Stimulated activated CD8-positive, alpha-beta memory T cell treated with anti-CD3 and anti-CD28 coated beads, Interleukin-7, amount 100 ng/mL, for 1 hour (primary cell): ENCODE measurements around the gene CYP27C1.
"Not testable (repeated sequence)": the region's sequence is repeated elsewhere in the genome, so short reads cannot be mapped to it uniquely, and the experiment has no call there.

Experiments used
- DNase-seq, 2 donors: peaks; one replicate each; pipeline ENCODE4 v3.0.0-alpha.2; 2020; ENCODE audit warnings: low read depth in 2 of 2

CYP27C1 gene

GRCh38 chr2:127220768-127221527 is 849 bp upstream of the CYP27C1 start:
- DNase-seq = no peak

- no peak for DNase-seq
These were observed 678 bp downstream of the CYP27C1 start for GRCh38 chr2:127219171-127220070.

- DNase-seq = no peak
These were observed 1.3 kb downstream of the CYP27C1 start for GRCh38 chr2:127218812-127219170.

GRCh38 chr2:127217470-127218325 is 2.4 kb downstream of the CYP27C1 start:
- no peak for DNase-seq

GRCh38 chr2:127216593-127216992 is 3.5 kb downstream of the CYP27C1 start:
- no peak for DNase-seq

GRCh38 chr2:127216095-127216494 is 4.0 kb downstream of the CYP27C1 start:
- no peak for DNase-seq

- not testable (repeated sequence) for DNase-seq
These were observed 5.9 kb downstream of the CYP27C1 start for GRCh38 chr2:127214201-127214600.

GRCh38 chr2:127208313-127208712 is 11.8 kb downstream of the CYP27C1 start:
- no peak for DNase-seq

- no peak for DNase-seq
These were observed 14.6 kb downstream of the CYP27C1 start for GRCh38 chr2:127205218-127206125.

GRCh38 chr2:127201452-127201851 is 18.6 kb downstream of the CYP27C1 start:
- DNase-seq = no peak

GRCh38 chr2:127200962-127201361 is 19.1 kb downstream of the CYP27C1 start:
- no peak for DNase-seq

GRCh38 chr2:127199223-127199622 is 20.9 kb downstream of the CYP27C1 start:
- no peak for DNase-seq

- DNase-seq = no peak
These were observed 22.4 kb downstream of the CYP27C1 start for GRCh38 chr2:127197475-127198385.

- DNase-seq = no peak
These were observed 23.1 kb downstream of the CYP27C1 start for GRCh38 chr2:127196998-127197397.

GRCh38 chr2:127196549-127196948 is 23.6 kb downstream of the CYP27C1 start:
- DNase-seq = no peak

- no peak for DNase-seq
These were observed 24.7 kb downstream of the CYP27C1 start for GRCh38 chr2:127195140-127196074.

- DNase-seq = no peak
These were observed 25.7 kb downstream of the CYP27C1 start for GRCh38 chr2:127194447-127194846.

GRCh38 chr2:127193967-127194280 is 26.2 kb downstream of the CYP27C1 start:
- no peak for DNase-seq
